K562 (cell line): Measurements from ENCODE around the gene PTPRM. TPM values are rescaled to one million over a fixed set of nuclear protein-coding genes. Genes with fewer than 3 reads are reported as not detected.

Source experiments
- ATAC-seq: fragments of 200-7000 bp; cut with Tn5 transposase; 3 replicates; pipeline ENCODE4 v1.9.1; 2020; ENCODE audit warnings: moderate library complexity
- BruUV-seq: library from RNA; stranded (reverse); fragments of 400-500 nt; replicated peaks from 2 replicates; lab custom pipeline; 2021; lab: Mats Ljungman, UMichigan
- CTCF ChIA-PET: fragments of 300-600 bp; formaldehyde crosslinking; extraction: SDS; loops from one replicate; lab custom pipeline; 2021; ENCODE audit warnings: low intra/inter-chr PET ratio; lab: Yijun Ruan, JAX
- POLR2A ChIA-PET: fragments of 300-600, 350-650 bp; sonication (Branson Sonifier 250); formaldehyde crosslinking; extraction: SDS; loops from one replicate; lab custom pipeline; 2021; ENCODE audit warnings: antibody characterized with exemption, inconsistent platforms; lab: Yijun Ruan, JAX
- DNase-seq, 4 experiments: peaks; one replicate each; pipeline versions ENCODE4 v3.0.0 to v3.0.0-alpha.2; 2011 to 2018; ENCODE audit warnings: low spot score in 3 of 4, mixed read lengths in 3 of 4; ENCODE audit errors: extremely low read depth in 1 of 4
- FAIRE-seq: peaks from 2 replicates; lab custom pipeline; 2011; peaks lifted over from hg19 to GRCh38; lab: Jason Lieb, UNC
- H2AFZ ChIP-seq: 2 replicates; pipeline ENCODE4 v1.6.0; 2011; ENCODE audit warnings: low read depth, low read length, control low read depth, inconsistent platforms
- H3K27ac ChIP-seq: fragments of 200-600 bp; 3 replicates; pipeline ENCODE4 v1.8.0; 2011; ENCODE audit warnings: low read depth, mild to moderate bottlenecking, control low read depth, inconsistent platforms, low read length, moderate library complexity, mixed read lengths; ENCODE audit errors: extremely low read depth
- H3K27me3 ChIP-seq, 2 experiments: fragments of 300-600 bp in 1 of 2; 2 replicates in 1 of 2; 3 replicates in 1 of 2; pipeline versions ENCODE4 v1.6.0 to v1.8.0; 2011; ENCODE audit warnings: inconsistent platforms in 2 of 2, low read length in 2 of 2, mild to moderate bottlenecking in 1 of 2, mixed read lengths in 1 of 2, moderate library complexity in 1 of 2; ENCODE audit not compliant: control insufficient read depth in 2 of 2, insufficient read depth in 2 of 2
- H3K36me3 ChIP-seq: fragments of 300-600 bp; 3 replicates; pipeline ENCODE4 v1.8.0; 2011; ENCODE audit warnings: mild to moderate bottlenecking, low read length, inconsistent platforms; ENCODE audit not compliant: control insufficient read depth, insufficient read depth
- H3K4me1 ChIP-seq, 2 experiments: fragments of 200-600 bp in 1 of 2; replicated peaks in 1 of 2; 2 replicates in 1 of 2; 3 replicates in 1 of 2; pipeline versions ENCODE4 v1.5.1 to v1.8.0; 2011; ENCODE audit warnings: inconsistent platforms in 2 of 2, low read length in 2 of 2, mild to moderate bottlenecking in 1 of 2, mixed read lengths in 1 of 2, moderate library complexity in 1 of 2; ENCODE audit not compliant: control insufficient read depth in 2 of 2, insufficient read depth in 2 of 2
- H3K4me2 ChIP-seq: 2 replicates; pipeline ENCODE4 v1.6.1; 2011; ENCODE audit warnings: low read length, control low read depth, inconsistent platforms, mixed read lengths; ENCODE audit not compliant: insufficient read depth
- H3K4me3 ChIP-seq: fragments of 200-600 bp; sonication (generic), shearing (Covaris generic); 2 replicates; pipeline ENCODE4 v1.5.1; 2016; ENCODE audit warnings: control low read depth, inconsistent platforms
- H3K79me2 ChIP-seq: fragments of 200-600 bp; 3 replicates; pipeline ENCODE4 v1.8.0; 2011; ENCODE audit warnings: low read length, inconsistent platforms; ENCODE audit not compliant: control insufficient read depth, insufficient read depth
- H3K9ac ChIP-seq, 2 experiments: 2 replicates each; pipeline versions ENCODE4 v1.6.0 to v1.6.1; 2011; ENCODE audit warnings: low read depth in 2 of 2, low read length in 2 of 2, control low read depth in 1 of 2, inconsistent platforms in 1 of 2, mild to moderate bottlenecking in 1 of 2, mixed read lengths in 1 of 2; ENCODE audit not compliant: insufficient read depth in 1 of 2
- H3K9me1 ChIP-seq: one replicate; pipeline ENCODE4 v1.6.0; 2011; ENCODE audit warnings: inconsistent platforms, mild to moderate bottlenecking, low read length, moderate library complexity; ENCODE audit not compliant: control insufficient read depth, insufficient read depth
- H3K9me3 ChIP-seq: replicated peaks from 2 replicates; pipeline ENCODE4 v1.5.1; 2011; ENCODE audit warnings: low read depth, low read length, inconsistent platforms; ENCODE audit not compliant: control insufficient read depth, insufficient read depth
- H4K20me1 ChIP-seq: replicated peaks from 2 replicates; pipeline ENCODE4 v1.6.1; 2011; ENCODE audit warnings: low read length, inconsistent platforms, mixed read lengths; ENCODE audit not compliant: control insufficient read depth, insufficient read depth
- HNRNPUL1 ChIP-seq: fragments of 200-400 bp; formaldehyde crosslinking; IDR thresholded peaks from 2 replicates; pipeline ENCODE4 v1.6.1; 2017; ENCODE audit warnings: low read length
- NR1H2 ChIP-seq: sonication (generic); formaldehyde crosslinking; IDR thresholded peaks from 2 replicates; pipeline ENCODE4 v1.4.0; 2020; ENCODE audit warnings: mild to moderate bottlenecking, missing genetic modification reagents
- TBP ChIP-seq: optimal IDR thresholded peaks from 2 replicates; pipeline ENCODE3; 2011; ENCODE audit warnings: low read depth, low read length, improper control_type of control experiment
- WGBS: fragments of 100-300 bp; shearing (Covaris generic); methylation state at CpG from one replicate; pipeline ENCODE4 v1.1.6; 2016; ENCODE audit warnings: low coverage, mixed read lengths; ENCODE audit not compliant: insufficient coverage; ENCODE audit errors: missing lambda C conversion rate; 5-methylcytosine and 5-hydroxymethylcytosine counted together
- in situ Hi-C: fragments of 300-500 bp; cut with MboI; formaldehyde crosslinking; loops from 4 replicates; pipeline ENCODE4 v1.15.0; 2018; ENCODE audit warnings: inconsistent platforms, mixed read lengths
- intact Hi-C: fragments of 100-400 bp; cut with micrococcal nuclease; formaldehyde crosslinking; loops from 2 replicates; pipeline ENCODE4 v1.14.2; 2022
- polyA plus RNA-seq, 8 experiments: library from polyadenylated mRNA; depleted of rRNA in 4 of 8; stranded (reverse) in 5 of 8; unstranded in 3 of 8; fragments of >200 nt; fragmentation: Nextera tagmentation in 2 of 8; fragmentation: Illumina TruSeq in 1 of 8; extraction: Ambion mirVana in 2 of 8; extraction: Trizol in 1 of 8; gene quantifications; 2 replicates each; pipeline versions ENCODE4 v1.2.1 to v1.2.3, GENCODE V29; 2011 to 2014; ENCODE audit warnings: inconsistent platforms in 1 of 8, missing spikeins in 1 of 8
- total RNA-seq, 7 experiments: library from RNA; depleted of rRNA in 6 of 7; stranded (reverse); fragments of >200 nt in 6 of 7; fragmentation: Illumina TruSeq in 2 of 7; extraction: Trizol in 2 of 7; gene quantifications; 2 replicates each; pipeline versions ENCODE4 v1.2.1 to v1.2.3, GENCODE V29; 2011 to 2021; ENCODE audit warnings: low replicate concordance in 1 of 7
- TF ChIP-seq, protein P1 (sequence below), 3 experiments: fragments of 200-800 bp in 1 of 3; fragments of 250-450 bp in 1 of 3; fragments of 450-650 bp in 1 of 3; sonication (Bioruptor Pico) in 1 of 3; sonication (Bioruptor generic) in 1 of 3; formaldehyde crosslinking in 1 of 3; IDR thresholded peaks; 2 replicates each; pipeline versions ENCODE4 v1.6.1 to v1.8.0; 2016 to 2022; ENCODE audit warnings: mild to moderate bottlenecking in 2 of 3, missing genetic modification characterization in 2 of 3, missing compliant biosample characterization in 1 of 3, moderate library complexity in 1 of 3
- TF ChIP-seq, protein P2 (sequence below): fragments of 450-650 bp; formaldehyde crosslinking; IDR thresholded peaks from 2 replicates; pipeline ENCODE4 v1.4.0; 2020; ENCODE audit warnings: mild to moderate bottlenecking, moderate library complexity
- TF ChIP-seq, protein P3 (sequence below): fragments of 450-650 bp; IDR thresholded peaks from 2 replicates; pipeline ENCODE4 v1.6.1; 2016; ENCODE audit warnings: mild to moderate bottlenecking
- TF ChIP-seq, protein P4 (sequence below): fragments of 250-450 bp; sonication (Bioruptor Pico); IDR thresholded peaks from 2 replicates; pipeline ENCODE4 v1.4.0; 2020; ENCODE audit warnings: mild to moderate bottlenecking, moderate library complexity
- TF ChIP-seq, protein P5 (sequence below): fragments of 250-450 bp; sonication (Bioruptor Pico); IDR thresholded peaks from 2 replicates; pipeline ENCODE4 v1.8.0; 2022; ENCODE audit warnings: moderate library complexity, mild to moderate bottlenecking, inconsistent platforms

PTPRM gene
- total and polyA plus RNA-seq, 9 of the 15 experiments (the other 6 are each of a cell fraction or from before 2014, with no cell fraction given), result 0.03 to 0.16 (median 0.08) TPM; not detected in 3

- Histone ChIP-seq H3K36me3 (no peaks in the 10 kb centered on the region), H3K9ac (no peak overlapping the region), H4K20me1 (no peaks in the 10 kb centered on the region), H2AFZ (no peak overlapping the region), H3K27ac (no peak overlapping the region), H3K79me2 (no peaks in the 10 kb centered on the region), H3K4me1 (no peaks in the 10 kb centered on the region), H3K9me3 (no peaks in the 10 kb centered on the region), H3K9me1 (no peaks in the 10 kb centered on the region), H3K4me3 (no peak overlapping the region), H3K4me2 (no peak overlapping the region), H3K27me3 (no peaks in the 10 kb centered on the region)
- ChIA-PET CTCF (no interaction called here), POLR2A (no interaction called here)
- DNase-seq, result no peak
- BruUV-seq, result no TSS peak
- 7% methylated on average over 1 of the region's 1 CpG for WGBS
- in situ Hi-C loops, result no loop called here
- no peak for ATAC-seq
- intact Hi-C loops, result no loop called here
- FAIRE-seq, result no peak
- TF ChIP-seq, protein P1, sequence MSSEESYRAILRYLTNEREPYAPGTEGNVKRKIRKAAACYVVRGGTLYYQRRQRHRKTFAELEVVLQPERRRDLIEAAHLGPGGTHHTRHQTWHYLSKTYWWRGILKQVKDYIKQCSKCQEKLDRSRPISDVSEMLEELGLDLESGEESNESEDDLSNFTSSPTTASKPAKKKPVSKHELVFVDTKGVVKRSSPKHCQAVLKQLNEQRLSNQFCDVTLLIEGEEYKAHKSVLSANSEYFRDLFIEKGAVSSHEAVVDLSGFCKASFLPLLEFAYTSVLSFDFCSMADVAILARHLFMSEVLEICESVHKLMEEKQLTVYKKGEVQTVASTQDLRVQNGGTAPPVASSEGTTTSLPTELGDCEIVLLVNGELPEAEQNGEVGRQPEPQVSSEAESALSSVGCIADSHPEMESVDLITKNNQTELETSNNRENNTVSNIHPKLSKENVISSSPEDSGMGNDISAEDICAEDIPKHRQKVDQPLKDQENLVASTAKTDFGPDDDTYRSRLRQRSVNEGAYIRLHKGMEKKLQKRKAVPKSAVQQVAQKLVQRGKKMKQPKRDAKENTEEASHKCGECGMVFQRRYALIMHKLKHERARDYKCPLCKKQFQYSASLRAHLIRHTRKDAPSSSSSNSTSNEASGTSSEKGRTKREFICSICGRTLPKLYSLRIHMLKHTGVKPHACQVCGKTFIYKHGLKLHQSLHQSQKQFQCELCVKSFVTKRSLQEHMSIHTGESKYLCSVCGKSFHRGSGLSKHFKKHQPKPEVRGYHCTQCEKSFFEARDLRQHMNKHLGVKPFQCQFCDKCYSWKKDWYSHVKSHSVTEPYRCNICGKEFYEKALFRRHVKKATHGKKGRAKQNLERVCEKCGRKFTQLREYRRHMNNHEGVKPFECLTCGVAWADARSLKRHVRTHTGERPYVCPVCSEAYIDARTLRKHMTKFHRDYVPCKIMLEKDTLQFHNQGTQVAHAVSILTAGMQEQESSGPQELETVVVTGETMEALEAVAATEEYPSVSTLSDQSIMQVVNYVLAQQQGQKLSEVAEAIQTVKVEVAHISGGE (CRISPR knock-in tag; IDR thresholded peaks at IDR 0.05), result no peak
- TF ChIP-seq, protein P2, sequence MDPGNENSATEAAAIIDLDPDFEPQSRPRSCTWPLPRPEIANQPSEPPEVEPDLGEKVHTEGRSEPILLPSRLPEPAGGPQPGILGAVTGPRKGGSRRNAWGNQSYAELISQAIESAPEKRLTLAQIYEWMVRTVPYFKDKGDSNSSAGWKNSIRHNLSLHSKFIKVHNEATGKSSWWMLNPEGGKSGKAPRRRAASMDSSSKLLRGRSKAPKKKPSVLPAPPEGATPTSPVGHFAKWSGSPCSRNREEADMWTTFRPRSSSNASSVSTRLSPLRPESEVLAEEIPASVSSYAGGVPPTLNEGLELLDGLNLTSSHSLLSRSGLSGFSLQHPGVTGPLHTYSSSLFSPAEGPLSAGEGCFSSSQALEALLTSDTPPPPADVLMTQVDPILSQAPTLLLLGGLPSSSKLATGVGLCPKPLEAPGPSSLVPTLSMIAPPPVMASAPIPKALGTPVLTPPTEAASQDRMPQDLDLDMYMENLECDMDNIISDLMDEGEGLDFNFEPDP (CRISPR knock-in tag), result no peak
- TF ChIP-seq TBP (no peak), HNRNPUL1 (no peak), NR1H2 (no peak)
- TF ChIP-seq, protein P3, sequence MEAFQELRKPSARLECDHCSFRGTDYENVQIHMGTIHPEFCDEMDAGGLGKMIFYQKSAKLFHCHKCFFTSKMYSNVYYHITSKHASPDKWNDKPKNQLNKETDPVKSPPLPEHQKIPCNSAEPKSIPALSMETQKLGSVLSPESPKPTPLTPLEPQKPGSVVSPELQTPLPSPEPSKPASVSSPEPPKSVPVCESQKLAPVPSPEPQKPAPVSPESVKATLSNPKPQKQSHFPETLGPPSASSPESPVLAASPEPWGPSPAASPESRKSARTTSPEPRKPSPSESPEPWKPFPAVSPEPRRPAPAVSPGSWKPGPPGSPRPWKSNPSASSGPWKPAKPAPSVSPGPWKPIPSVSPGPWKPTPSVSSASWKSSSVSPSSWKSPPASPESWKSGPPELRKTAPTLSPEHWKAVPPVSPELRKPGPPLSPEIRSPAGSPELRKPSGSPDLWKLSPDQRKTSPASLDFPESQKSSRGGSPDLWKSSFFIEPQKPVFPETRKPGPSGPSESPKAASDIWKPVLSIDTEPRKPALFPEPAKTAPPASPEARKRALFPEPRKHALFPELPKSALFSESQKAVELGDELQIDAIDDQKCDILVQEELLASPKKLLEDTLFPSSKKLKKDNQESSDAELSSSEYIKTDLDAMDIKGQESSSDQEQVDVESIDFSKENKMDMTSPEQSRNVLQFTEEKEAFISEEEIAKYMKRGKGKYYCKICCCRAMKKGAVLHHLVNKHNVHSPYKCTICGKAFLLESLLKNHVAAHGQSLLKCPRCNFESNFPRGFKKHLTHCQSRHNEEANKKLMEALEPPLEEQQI, result no peak
- TF ChIP-seq, protein P4, sequence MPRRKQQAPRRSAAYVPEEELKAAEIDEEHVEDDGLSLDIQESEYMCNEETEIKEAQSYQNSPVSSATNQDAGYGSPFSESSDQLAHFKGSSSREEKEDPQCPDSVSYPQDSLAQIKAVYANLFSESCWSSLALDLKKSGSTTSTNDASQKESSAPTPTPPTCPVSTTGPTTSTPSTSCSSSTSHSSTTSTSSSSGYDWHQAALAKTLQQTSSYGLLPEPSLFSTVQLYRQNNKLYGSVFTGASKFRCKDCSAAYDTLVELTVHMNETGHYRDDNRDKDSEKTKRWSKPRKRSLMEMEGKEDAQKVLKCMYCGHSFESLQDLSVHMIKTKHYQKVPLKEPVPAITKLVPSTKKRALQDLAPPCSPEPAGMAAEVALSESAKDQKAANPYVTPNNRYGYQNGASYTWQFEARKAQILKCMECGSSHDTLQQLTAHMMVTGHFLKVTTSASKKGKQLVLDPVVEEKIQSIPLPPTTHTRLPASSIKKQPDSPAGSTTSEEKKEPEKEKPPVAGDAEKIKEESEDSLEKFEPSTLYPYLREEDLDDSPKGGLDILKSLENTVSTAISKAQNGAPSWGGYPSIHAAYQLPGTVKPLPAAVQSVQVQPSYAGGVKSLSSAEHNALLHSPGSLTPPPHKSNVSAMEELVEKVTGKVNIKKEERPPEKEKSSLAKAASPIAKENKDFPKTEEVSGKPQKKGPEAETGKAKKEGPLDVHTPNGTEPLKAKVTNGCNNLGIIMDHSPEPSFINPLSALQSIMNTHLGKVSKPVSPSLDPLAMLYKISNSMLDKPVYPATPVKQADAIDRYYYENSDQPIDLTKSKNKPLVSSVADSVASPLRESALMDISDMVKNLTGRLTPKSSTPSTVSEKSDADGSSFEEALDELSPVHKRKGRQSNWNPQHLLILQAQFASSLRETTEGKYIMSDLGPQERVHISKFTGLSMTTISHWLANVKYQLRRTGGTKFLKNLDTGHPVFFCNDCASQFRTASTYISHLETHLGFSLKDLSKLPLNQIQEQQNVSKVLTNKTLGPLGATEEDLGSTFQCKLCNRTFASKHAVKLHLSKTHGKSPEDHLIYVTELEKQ (CRISPR knock-in tag), result no peak
- TF ChIP-seq, protein P5, sequence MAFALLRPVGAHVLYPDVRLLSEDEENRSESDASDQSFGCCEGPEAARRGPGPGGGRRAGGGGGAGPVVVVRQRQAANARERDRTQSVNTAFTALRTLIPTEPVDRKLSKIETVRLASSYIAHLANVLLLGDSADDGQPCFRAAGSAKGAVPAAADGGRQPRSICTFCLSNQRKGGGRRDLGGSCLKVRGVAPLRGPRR (CRISPR knock-in tag), result no peak
These were observed 78.6 kb downstream of the PTPRM start for GRCh38 chr18:7645756-7646155.
